Caco-2 (cell line): Measurements from ENCODE around the gene EMC8. TPM values are rescaled to one million over a fixed set of nuclear protein-coding genes. Genes with fewer than 3 reads are reported as not detected.

Experiments used
- BruUV-seq: library from RNA; stranded (reverse); fragments of 400-500 nt; replicated peaks from 2 replicates; lab custom pipeline; 2021; lab: Mats Ljungman, UMichigan
- CTCF ChIA-PET: fragments of 300-600 bp; sonication (Branson Sonifier 250); formaldehyde crosslinking; loops from one replicate; lab custom pipeline; 2022; ENCODE audit warnings: antibody characterized with exemption; lab: Charles Lee
- POLR2A ChIA-PET: fragments of 300-600 bp; sonication (Branson Sonifier 250); formaldehyde crosslinking; loops from one replicate; lab custom pipeline; 2022; ENCODE audit warnings: antibody characterized with exemption; lab: Charles Lee
- DNase-seq, 2 experiments: peaks; one replicate each; pipeline versions ENCODE4 v3.0.0 to v3.0.0-alpha.2; 2020 to 2022
- H3K27me3 ChIP-seq: replicated peaks from 2 replicates; pipeline ENCODE4 v1.6.0; 2011; ENCODE audit warnings: low read length; ENCODE audit not compliant: control insufficient read depth, insufficient read depth
- H3K36me3 ChIP-seq: 2 replicates; pipeline ENCODE4 v1.5.1; 2011; ENCODE audit warnings: low read length; ENCODE audit not compliant: control insufficient read depth, insufficient read depth
- H3K4me1 ChIP-seq: fragments of 250-450 bp; sonication (Bioruptor Pico); 2 replicates; pipeline ENCODE4 v1.5.1; 2020; ENCODE audit warnings: mild to moderate bottlenecking
- H3K4me3 ChIP-seq: 2 replicates; pipeline ENCODE4 v1.5.1; 2011; ENCODE audit warnings: low read depth, mild to moderate bottlenecking, control low read depth, low read length
- H3K9me3 ChIP-seq: fragments of 250-450 bp; sonication (Bioruptor Pico); 2 replicates; pipeline ENCODE4 v1.5.1; 2020; ENCODE audit warnings: mild to moderate bottlenecking, moderate library complexity
- H3K27ac Mint-ChIP-seq: one replicate; pipeline ENCODE4 v1.8.0; 2022; ENCODE audit warnings: mixed read lengths; ENCODE audit not compliant: unreplicated experiment
- H3K27me3 Mint-ChIP-seq: one replicate; pipeline ENCODE4 v1.8.0; 2022; ENCODE audit warnings: mixed read lengths; ENCODE audit not compliant: insufficient read depth, unreplicated experiment
- H3K36me3 Mint-ChIP-seq: one replicate; pipeline ENCODE4 v1.8.0; 2022; ENCODE audit warnings: mild to moderate bottlenecking, mixed read lengths; ENCODE audit not compliant: insufficient read depth, unreplicated experiment
- H3K4me1 Mint-ChIP-seq: one replicate; pipeline ENCODE4 v1.8.0; 2022; ENCODE audit warnings: low read depth, mixed read lengths; ENCODE audit not compliant: unreplicated experiment
- H3K4me3 Mint-ChIP-seq: one replicate; pipeline ENCODE4 v1.8.0; 2022; ENCODE audit warnings: mild to moderate bottlenecking, moderate library complexity, mixed read lengths; ENCODE audit not compliant: unreplicated experiment
- H3K9me3 Mint-ChIP-seq: one replicate; pipeline ENCODE4 v1.8.0; 2022; ENCODE audit warnings: mixed read lengths; ENCODE audit not compliant: unreplicated experiment
- intact Hi-C: fragments of 100-400 bp; cut with micrococcal nuclease; formaldehyde crosslinking; loops from one replicate; pipeline ENCODE4 v1.10.0; 2022; ENCODE audit not compliant: unreplicated experiment
- total RNA-seq: library from RNA; stranded (reverse); gene quantifications from 2 replicates; pipeline ENCODE4 v1.2.3, GENCODE V29; 2022
- TF ChIP-seq, protein P1 (sequence below), 2 experiments: fragments of 200-600 bp in 1 of 2; IDR thresholded peaks; 1 replicate in 1 of 2; 2 replicates in 1 of 2; pipeline versions ENCODE4 v1.5.1 to v1.8.0; 2011 to 2022; ENCODE audit warnings: antibody characterized with exemption in 1 of 2, control low read depth in 1 of 2, inconsistent platforms in 1 of 2, low read depth in 1 of 2, low read length in 1 of 2, mild to moderate bottlenecking in 1 of 2, moderate library complexity in 1 of 2; ENCODE audit not compliant: insufficient read depth in 1 of 2, severe bottlenecking in 1 of 2, unreplicated experiment in 1 of 2

Gene EMC8
- total RNA-seq, 1 experiment from 2014 or later, result 94.7 TPM

DNA sequence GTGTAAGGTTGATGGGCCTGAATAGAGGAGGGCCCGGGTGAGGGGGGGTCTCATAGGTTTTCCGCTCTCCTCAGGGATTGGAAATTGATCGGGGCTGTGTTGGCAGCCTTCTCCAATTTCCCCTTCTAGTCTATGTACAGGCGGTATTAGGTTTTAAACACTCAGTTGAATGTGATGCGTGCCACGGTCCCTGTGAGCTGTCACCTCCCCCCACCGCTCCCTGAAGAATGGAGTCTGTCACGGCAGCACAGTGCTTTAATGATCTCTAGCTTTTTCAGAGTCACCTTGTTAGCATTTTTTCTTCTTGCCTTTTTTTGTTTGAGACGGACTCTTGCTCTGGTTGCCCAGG, 951 bp upstream of the EMC8 start:
- Mint-ChIP-seq H3K27me3 (no peaks in the 10 kb centered on the region), H3K36me3 (peaks cover 96% of the 10 kb centered on the region), H3K9me3 (no peaks in the 10 kb centered on the region), H3K27ac (peak overlapping the region; percentile 88), H3K4me3 (peak overlapping the region; percentile 94), H3K4me1 (peaks cover 10% of the 10 kb centered on the region)
- H3K4me1 ChIP-seq, result peaks cover 6% of the 10 kb centered on the region; the same call in 1 of the 2 replicates
- H3K27me3 ChIP-seq, result no peaks in the 10 kb centered on the region
- ChIA-PET CTCF (interaction anchor here (1.0 kb wide), 1 partner anchor 94 kb away, joined by 3 read pairs; no protein-coding TSS in a partner anchor), POLR2A (no interaction called here)
- intact Hi-C loops, result no loop called here
- BruUV-seq, result no TSS peak
- H3K4me3 ChIP-seq, result peak overlapping the region; percentile 77
- no peaks in the 10 kb centered on the region for H3K9me3 ChIP-seq
- TF ChIP-seq, protein P1, sequence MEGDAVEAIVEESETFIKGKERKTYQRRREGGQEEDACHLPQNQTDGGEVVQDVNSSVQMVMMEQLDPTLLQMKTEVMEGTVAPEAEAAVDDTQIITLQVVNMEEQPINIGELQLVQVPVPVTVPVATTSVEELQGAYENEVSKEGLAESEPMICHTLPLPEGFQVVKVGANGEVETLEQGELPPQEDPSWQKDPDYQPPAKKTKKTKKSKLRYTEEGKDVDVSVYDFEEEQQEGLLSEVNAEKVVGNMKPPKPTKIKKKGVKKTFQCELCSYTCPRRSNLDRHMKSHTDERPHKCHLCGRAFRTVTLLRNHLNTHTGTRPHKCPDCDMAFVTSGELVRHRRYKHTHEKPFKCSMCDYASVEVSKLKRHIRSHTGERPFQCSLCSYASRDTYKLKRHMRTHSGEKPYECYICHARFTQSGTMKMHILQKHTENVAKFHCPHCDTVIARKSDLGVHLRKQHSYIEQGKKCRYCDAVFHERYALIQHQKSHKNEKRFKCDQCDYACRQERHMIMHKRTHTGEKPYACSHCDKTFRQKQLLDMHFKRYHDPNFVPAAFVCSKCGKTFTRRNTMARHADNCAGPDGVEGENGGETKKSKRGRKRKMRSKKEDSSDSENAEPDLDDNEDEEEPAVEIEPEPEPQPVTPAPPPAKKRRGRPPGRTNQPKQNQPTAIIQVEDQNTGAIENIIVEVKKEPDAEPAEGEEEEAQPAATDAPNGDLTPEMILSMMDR (IDR thresholded peaks at IDR 0.05; ENCODE audit: insufficient read depth in 1 of 2, low read depth in 1 of 2, low read length in 1 of 2, severe bottlenecking in 1 of 2, unreplicated experiment in 1 of 2), result no peak
- peaks cover 8% of the 10 kb centered on the region; the same call in 1 of the 2 replicates for H3K36me3 ChIP-seq
- DNase-seq, result no peak

- intact Hi-C loops, result no loop called here
- Histone ChIP-seq H3K4me3 (peak overlapping the region; percentile 77), H3K27me3 (no peaks in the 10 kb centered on the region), H3K9me3 (no peaks in the 10 kb centered on the region), H3K4me1 (peaks cover 6% of the 10 kb centered on the region; the same call in 1 of the 2 replicates), H3K36me3 (peaks cover 7% of the 10 kb centered on the region; the same call in 1 of the 2 replicates)
- Mint-ChIP-seq H3K36me3 (peaks cover 96% of the 10 kb centered on the region), H3K4me1 (peaks cover 10% of the 10 kb centered on the region), H3K9me3 (no peaks in the 10 kb centered on the region), H3K27ac (peak overlapping the region; percentile 88), H3K27me3 (no peaks in the 10 kb centered on the region), H3K4me3 (peak overlapping the region; percentile 94)
- peak; percentile 53 to 61 for DNase-seq
- no TSS peak for BruUV-seq
- POLR2A ChIA-PET, result no interaction called here
- CTCF ChIA-PET, result interaction anchor here (1.0 kb wide), 1 partner anchor 75 kb away, joined by 3 read pairs; no protein-coding TSS in a partner anchor
- TF ChIP-seq, protein P1 (IDR thresholded peaks at IDR 0.05; ENCODE audit: insufficient read depth in 1 of 2, low read depth in 1 of 2, low read length in 1 of 2, severe bottlenecking in 1 of 2, unreplicated experiment in 1 of 2), result no peak
Measured at GRCh38 chr16:85798901-85799496, 345 bp downstream of the EMC8 start.

- ChIA-PET CTCF (interaction anchor here (1.0 kb wide), 1 partner anchor 74 kb away, joined by 3 read pairs; no protein-coding TSS in a partner anchor), POLR2A (interaction anchor here (1.3 kb wide), 1 partner anchor 109 kb away, joined by 3 read pairs; no protein-coding TSS in a partner anchor)
- TF ChIP-seq, protein P1 (IDR thresholded peaks at IDR 0.05; ENCODE audit: insufficient read depth in 1 of 2, low read depth in 1 of 2, low read length in 1 of 2, severe bottlenecking in 1 of 2, unreplicated experiment in 1 of 2), result no peak
- H3K36me3 ChIP-seq, result peaks cover 6% of the 10 kb centered on the region; the same call in 1 of the 2 replicates
- Mint-ChIP-seq H3K27me3 (no peaks in the 10 kb centered on the region), H3K27ac (peak overlapping the region; percentile 88), H3K9me3 (no peaks in the 10 kb centered on the region), H3K4me1 (peaks cover 10% of the 10 kb centered on the region), H3K4me3 (peak overlapping the region; percentile 94), H3K36me3 (peaks cover 96% of the 10 kb centered on the region)
- intact Hi-C loops, result no loop called here
- H3K9me3 ChIP-seq, result no peaks in the 10 kb centered on the region
- H3K27me3 ChIP-seq, result no peaks in the 10 kb centered on the region
- BruUV-seq, result no TSS peak
- peak overlapping the region; percentile 77 for H3K4me3 ChIP-seq
- peaks cover 6% of the 10 kb centered on the region; the same call in 1 of the 2 replicates for H3K4me1 ChIP-seq
- peak; percentile 56 to 72 for DNase-seq
Measured at GRCh38 chr16:85798283-85798776, 1.0 kb downstream of the EMC8 start.
